DND-41 (cell line): ENCODE data around the gene PDE7B.

ENCODE experiments used
- EZH2 ChIP-seq: IDR thresholded peaks from 3 replicates; pipeline ENCODE4 v1.6.1; 2012; ENCODE audit warnings: borderline replicate concordance, low read depth, mild to moderate bottlenecking, moderate library complexity, low read length, inconsistent platforms; ENCODE audit not compliant: severe bottlenecking
- TF ChIP-seq, protein P1 (sequence below): IDR thresholded peaks from 2 replicates; pipeline ENCODE4 v1.5.1; 2012; ENCODE audit warnings: borderline replicate concordance, low read length, moderate library complexity, mild to moderate bottlenecking; ENCODE audit not compliant: poor library complexity, severe bottlenecking; ENCODE audit errors: extremely low read depth

- TF ChIP-seq, protein P1, sequence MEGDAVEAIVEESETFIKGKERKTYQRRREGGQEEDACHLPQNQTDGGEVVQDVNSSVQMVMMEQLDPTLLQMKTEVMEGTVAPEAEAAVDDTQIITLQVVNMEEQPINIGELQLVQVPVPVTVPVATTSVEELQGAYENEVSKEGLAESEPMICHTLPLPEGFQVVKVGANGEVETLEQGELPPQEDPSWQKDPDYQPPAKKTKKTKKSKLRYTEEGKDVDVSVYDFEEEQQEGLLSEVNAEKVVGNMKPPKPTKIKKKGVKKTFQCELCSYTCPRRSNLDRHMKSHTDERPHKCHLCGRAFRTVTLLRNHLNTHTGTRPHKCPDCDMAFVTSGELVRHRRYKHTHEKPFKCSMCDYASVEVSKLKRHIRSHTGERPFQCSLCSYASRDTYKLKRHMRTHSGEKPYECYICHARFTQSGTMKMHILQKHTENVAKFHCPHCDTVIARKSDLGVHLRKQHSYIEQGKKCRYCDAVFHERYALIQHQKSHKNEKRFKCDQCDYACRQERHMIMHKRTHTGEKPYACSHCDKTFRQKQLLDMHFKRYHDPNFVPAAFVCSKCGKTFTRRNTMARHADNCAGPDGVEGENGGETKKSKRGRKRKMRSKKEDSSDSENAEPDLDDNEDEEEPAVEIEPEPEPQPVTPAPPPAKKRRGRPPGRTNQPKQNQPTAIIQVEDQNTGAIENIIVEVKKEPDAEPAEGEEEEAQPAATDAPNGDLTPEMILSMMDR = no peak
- no peak for TF ChIP-seq EZH2
Observed at GRCh38 chr6:135828021-135828420, 23.5 kb upstream of the PDE7B start.
